B cell (primary cell): ENCODE measurements around the gene PTP4A1.

ENCODE experiments used
- CTCF ChIP-seq: fragments of 200-600 bp; IDR thresholded peaks from one replicate; pipeline ENCODE4 v1.8.0; 2022; ENCODE audit warnings: antibody characterized with exemption, mild to moderate bottlenecking
- EZH2 ChIP-seq: IDR thresholded peaks from 2 replicates; pipeline ENCODE4 v1.6.1; 2012; ENCODE audit warnings: borderline replicate concordance, low read depth, mild to moderate bottlenecking, moderate library complexity, low read length; ENCODE audit not compliant: insufficient read depth, poor library complexity, severe bottlenecking

GRCh38 chr6:63597141-63598048, 25.1 kb downstream of the PTP4A1 start:
- no peak for TF ChIP-seq EZH2
- TF ChIP-seq CTCF, result no peak
